NCI-H1930 (cell line): Measurements from ENCODE around the gene RARB.

ENCODE experiments used
- DNase-seq, 2 experiments: peaks; one replicate each; lab custom pipeline; 2025; lab: John Stamatoyannopoulos, UW

RARB gene

GRCh38 chr3:25508433-25508832 lies 80.4 kb downstream of the RARB start:
- DNase-seq, result no peak

GRCh38 chr3:25508901-25509300 lies 80.8 kb downstream of the RARB start:
- DNase-seq, result no peak

- DNase-seq, result no peak
Measured at GRCh38 chr3:25510797-25511196, 82.7 kb downstream of the RARB start.

GRCh38 chr3:25511972-25512721 lies 84.1 kb downstream of the RARB start:
- no peak for DNase-seq

- no peak for DNase-seq
Measured at GRCh38 chr3:25513642-25514266, 85.7 kb downstream of the RARB start.

- DNase-seq, result no peak
Measured at GRCh38 chr3:25515171-25515570, 87.1 kb downstream of the RARB start.

GRCh38 chr3:25520926-25521559 lies 93.0 kb downstream of the RARB start:
- DNase-seq, result no peak

- no peak for DNase-seq
Measured at GRCh38 chr3:25527336-25527735, 99.3 kb downstream of the RARB start.

- no peak for DNase-seq
Measured at GRCh38 chr3:25527801-25528200, 99.7 kb downstream of the RARB start.

- no peak for DNase-seq
Measured at GRCh38 chr3:25531971-25532370, 103.9 kb downstream of the RARB start.

- DNase-seq, result no peak
Measured at GRCh38 chr3:25532431-25533162, 104.5 kb downstream of the RARB start.

- no peak for DNase-seq
Measured at GRCh38 chr3:25533399-25533798, 105.3 kb downstream of the RARB start.

GRCh38 chr3:25534007-25534406 lies 105.9 kb downstream of the RARB start:
- no peak for DNase-seq

GRCh38 chr3:25536521-25537391 lies 108.7 kb downstream of the RARB start:
- DNase-seq, result no peak

GRCh38 chr3:25537516-25537915 lies 109.5 kb downstream of the RARB start:
- DNase-seq, result no peak

GRCh38 chr3:25540273-25540672 lies 112.2 kb downstream of the RARB start:
- no peak for DNase-seq

- DNase-seq, result no peak
Measured at GRCh38 chr3:25542492-25543039, 114.5 kb downstream of the RARB start.

- no peak for DNase-seq
Measured at GRCh38 chr3:25547103-25547502, 119.0 kb downstream of the RARB start.

- DNase-seq, result no peak
Measured at GRCh38 chr3:25547943-25548674, 120.0 kb downstream of the RARB start.

GRCh38 chr3:25548836-25549235 lies 120.8 kb downstream of the RARB start:
- no peak for DNase-seq

GRCh38 chr3:25552251-25552650 lies 124.2 kb downstream of the RARB start:
- DNase-seq, result no peak
